Suprapubic skin (tissue), 4 donors: ENCODE results near the gene FARS2. TPM values are rescaled to one million over a fixed set of nuclear protein-coding genes. Genes with fewer than 3 reads are reported as not detected.

ENCODE experiments used
- DNase-seq, 2 donors: peaks; one replicate each; pipeline ENCODE4 v3.0.0-alpha.2; 2019; ENCODE audit warnings: low spot score in 2 of 2
- H3K27ac ChIP-seq: fragments of 200-600 bp; sonication (generic); one replicate; pipeline ENCODE4 v1.5.1; 2019
- H3K27me3 ChIP-seq: fragments of 200-600 bp; sonication (generic); one replicate; pipeline ENCODE4 v1.5.1; 2019
- H3K36me3 ChIP-seq: fragments of 200-600 bp; sonication (generic); one replicate; pipeline ENCODE4 v1.5.1; 2019
- H3K4me1 ChIP-seq: fragments of 200-600 bp; sonication (generic); one replicate; pipeline ENCODE4 v1.5.1; 2019
- H3K4me3 ChIP-seq: fragments of 200-600 bp; sonication (generic); one replicate; pipeline ENCODE4 v1.5.1; 2019; ENCODE audit warnings: mild to moderate bottlenecking
- H3K9me3 ChIP-seq: fragments of 200-600 bp; sonication (generic); one replicate; pipeline ENCODE4 v1.5.1; 2019
- CTCF ChIP-seq, 2 donors: fragments of 200-600 bp in 1 of 2; fragments of 450-650 bp in 1 of 2; sonication (generic) in 1 of 2; IDR thresholded peaks; one replicate each; pipeline ENCODE4 v1.5.1; 2016 to 2019; ENCODE audit warnings: antibody characterized with exemption in 2 of 2, mild to moderate bottlenecking in 1 of 2, moderate library complexity in 1 of 2
- EP300 ChIP-seq: sonication (generic); formaldehyde crosslinking; IDR thresholded peaks from one replicate; pipeline ENCODE4 v1.6.1; 2017; ENCODE audit warnings: antibody characterized with exemption
- POLR2A ChIP-seq, 2 donors: fragments of 450-650 bp; IDR thresholded peaks; one replicate each; pipeline ENCODE4 v1.6.1; 2017; ENCODE audit warnings: antibody characterized with exemption in 2 of 2, mild to moderate bottlenecking in 2 of 2, moderate library complexity in 2 of 2
- POLR2AphosphoS5 ChIP-seq, 3 donors: sonication (generic); formaldehyde crosslinking; IDR thresholded peaks; one replicate each; pipeline ENCODE4 v1.6.1; 2017; ENCODE audit warnings: antibody characterized with exemption in 3 of 3
- WGBS: methylation state at CpG from one replicate; pipeline ENCODE4 v1.1.5; 2018; 5-methylcytosine and 5-hydroxymethylcytosine counted together
- total RNA-seq, 4 donors: library from RNA; depleted of rRNA; stranded (reverse); fragments of >200 nt; gene quantifications; one replicate each; pipeline ENCODE4 v1.1.0, GENCODE V29; 2016

FARS2 gene
- total RNA-seq, 4 donors from 2014 or later = 15.0 to 22.4 (median 20.1) TPM

GRCh38 chr6:5248302-5249098 is 12.8 kb upstream of the FARS2 start:
- no peak overlapping the region for H3K27ac ChIP-seq
- H3K36me3 ChIP-seq = no peaks in the 10 kb centered on the region
- no peak for TF ChIP-seq CTCF (IDR thresholded peaks at IDR 0.05)
- peaks cover 14% of the 10 kb centered on the region for H3K4me1 ChIP-seq
- no peaks in the 10 kb centered on the region for H3K9me3 ChIP-seq
- no peak overlapping the region for H3K4me3 ChIP-seq
- no peaks in the 10 kb centered on the region for H3K27me3 ChIP-seq
- no peak for DNase-seq
- 97% methylated on average over 9 of the region's 9 CpGs for WGBS

DNA sequence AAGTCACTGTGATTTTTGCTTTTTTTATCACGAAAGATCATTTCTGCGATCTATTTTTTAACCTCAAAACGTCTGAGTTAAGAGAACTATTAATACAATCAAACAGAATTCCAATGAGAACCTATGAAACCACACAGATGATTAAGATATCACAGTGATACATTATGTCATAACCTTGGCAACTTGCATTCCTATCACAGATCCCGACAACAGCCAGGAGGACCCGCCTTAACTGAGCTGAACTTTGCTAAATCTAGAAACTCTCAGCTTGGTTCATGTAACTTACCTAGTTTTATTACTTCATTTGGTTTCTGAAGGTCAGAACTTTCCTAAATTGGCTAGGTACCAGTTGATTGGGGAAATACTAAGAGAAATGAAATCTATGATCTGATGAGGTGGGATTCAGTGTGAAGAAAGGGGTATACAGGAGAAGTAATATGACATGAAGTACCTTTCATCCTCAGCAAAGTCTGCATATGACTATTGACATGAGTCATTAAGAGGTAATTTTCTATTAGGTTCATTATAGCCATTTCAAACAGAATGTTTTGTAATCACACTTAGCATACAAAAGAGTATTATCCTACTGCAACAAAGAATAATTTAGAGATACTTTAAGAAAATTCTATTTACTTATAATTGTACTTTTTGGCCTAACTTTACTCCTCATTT is 11.7 kb upstream of the FARS2 start:
- peaks cover 14% of the 10 kb centered on the region for H3K4me1 ChIP-seq
- 73% methylated on average over 5 of the region's 5 CpGs for WGBS
- no peak for TF ChIP-seq CTCF (IDR thresholded peaks at IDR 0.05)
- TF ChIP-seq POLR2A (IDR thresholded peaks at IDR 0.05) = no peak

DNA sequence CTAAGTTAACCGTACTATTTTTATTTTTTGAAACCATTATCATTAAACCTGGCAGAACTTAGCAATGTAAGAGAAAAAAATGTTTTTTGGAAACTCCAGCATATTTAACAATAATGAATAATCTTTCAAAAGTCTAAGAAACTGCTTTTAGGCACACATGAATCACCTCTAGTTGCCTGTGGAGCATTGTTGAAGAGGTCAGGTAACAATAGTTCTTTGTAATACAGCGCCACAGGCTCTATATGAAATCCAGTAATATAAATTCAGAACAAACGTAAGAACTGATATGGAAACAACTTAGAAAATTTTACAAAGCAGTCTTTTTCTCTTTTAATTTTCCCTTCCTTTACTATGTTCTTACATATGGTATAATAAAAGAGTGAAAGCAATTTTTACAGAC is 10.9 kb upstream of the FARS2 start:
- Histone ChIP-seq H3K4me3 (no peak overlapping the region), H3K9me3 (no peaks in the 10 kb centered on the region), H3K27ac (no peak overlapping the region), H3K36me3 (no peaks in the 10 kb centered on the region), H3K4me1 (peaks cover 14% of the 10 kb centered on the region), H3K27me3 (no peaks in the 10 kb centered on the region)
- WGBS = 83% methylated on average over 3 of the region's 3 CpGs
- no peak for TF ChIP-seq CTCF (IDR thresholded peaks at IDR 0.05)
- no peak for TF ChIP-seq POLR2AphosphoS5 (IDR thresholded peaks at IDR 0.05)
- TF ChIP-seq POLR2A (IDR thresholded peaks at IDR 0.05) = no peak
- TF ChIP-seq EP300 = no peak
- DNase-seq = no peak

More for the DNA sequence above, 11.7 kb upstream of the FARS2 start:
- no peaks in the 10 kb centered on the region for H3K9me3 ChIP-seq
- no peaks in the 10 kb centered on the region for H3K36me3 ChIP-seq
- no peak overlapping the region for H3K27ac ChIP-seq
- no peak for DNase-seq
- H3K27me3 ChIP-seq = no peaks in the 10 kb centered on the region
- H3K4me3 ChIP-seq = no peak overlapping the region

- DNase-seq = no peak
- peaks cover 14% of the 10 kb centered on the region for H3K4me1 ChIP-seq
- no peak overlapping the region for H3K27ac ChIP-seq
- no peak overlapping the region for H3K4me3 ChIP-seq
- WGBS = 86% methylated on average over 4 of the region's 4 CpGs
- TF ChIP-seq CTCF (IDR thresholded peaks at IDR 0.05) = no peak
- no peak for TF ChIP-seq EP300
- TF ChIP-seq POLR2AphosphoS5 (IDR thresholded peaks at IDR 0.05) = no peak
- TF ChIP-seq POLR2A (IDR thresholded peaks at IDR 0.05) = no peak
- no peaks in the 10 kb centered on the region for H3K27me3 ChIP-seq
- H3K36me3 ChIP-seq = no peaks in the 10 kb centered on the region
- H3K9me3 ChIP-seq = no peaks in the 10 kb centered on the region
Observed at GRCh38 chr6:5250911-5251310, 10.4 kb upstream of the FARS2 start.

DNA sequence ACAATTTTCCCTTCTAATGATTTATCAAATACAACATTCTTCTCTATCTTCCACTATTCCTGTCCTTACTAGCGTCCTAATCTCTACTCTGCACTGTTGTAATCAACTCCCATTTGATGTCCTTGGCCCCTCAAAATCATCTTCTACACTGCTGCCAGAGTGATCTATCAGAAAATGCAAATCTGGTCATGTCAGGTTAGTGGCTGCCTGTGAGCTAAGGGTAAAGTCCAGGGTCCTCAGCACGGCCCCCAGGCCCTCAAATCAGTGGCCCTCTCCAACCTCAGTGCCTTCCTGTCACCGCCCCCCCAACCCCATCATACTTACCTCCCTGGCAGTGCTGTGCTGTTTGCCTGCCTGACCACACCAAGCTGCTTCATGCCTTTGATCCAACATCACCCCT is 4.4 kb upstream of the FARS2 start:
- Histone ChIP-seq H3K4me3 (no peak overlapping the region), H3K36me3 (no peaks in the 10 kb centered on the region), H3K27me3 (no peaks in the 10 kb centered on the region), H3K9me3 (no peaks in the 10 kb centered on the region), H3K4me1 (peaks cover 12% of the 10 kb centered on the region), H3K27ac (no peak overlapping the region)
- WGBS = 94% methylated on average over 3 of the region's 3 CpGs
- no peak for DNase-seq
- TF ChIP-seq CTCF (IDR thresholded peaks at IDR 0.05) (no peak), EP300 (no peak), POLR2A (IDR thresholded peaks at IDR 0.05) (no peak), POLR2AphosphoS5 (IDR thresholded peaks at IDR 0.05) (no peak)
